SK-N-SH (cell line): ENCODE data around the gene CRYBA2. TPM values are rescaled to one million over a fixed set of nuclear protein-coding genes. Genes with fewer than 3 reads are reported as not detected.
A peak's percentile ranks its signal among the peaks of the same experiment; 100 is the strongest.

Source experiments
- CTCF ChIA-PET: fragments of 300-600, 350-600 bp; formaldehyde crosslinking; extraction: SDS; loops from one replicate; lab custom pipeline; 2021; lab: Yijun Ruan, JAX
- POLR2A ChIA-PET: fragments of 350-600 bp; sonication (Branson Sonifier 250); formaldehyde crosslinking; extraction: SDS; loops from one replicate; lab custom pipeline; 2020; ENCODE audit warnings: antibody characterized with exemption, inconsistent platforms; lab: Yijun Ruan, JAX
- DNase-seq: peaks from one replicate; pipeline ENCODE4 v3.0.0; 2012
- H2AFZ ChIP-seq: fragments of 200-600 bp; sonication (generic); 2 replicates; pipeline ENCODE4 v1.8.1; 2016; ENCODE audit warnings: antibody characterized with exemption, mild to moderate bottlenecking, low read depth
- H3F3A ChIP-seq: fragments of 200-600 bp; sonication (generic); replicated peaks from 2 replicates; pipeline ENCODE3; 2016; ENCODE audit warnings: antibody characterized with exemption, mild to moderate bottlenecking; ENCODE audit not compliant: insufficient read depth
- H3K27ac ChIP-seq, 2 experiments: fragments of 200-500 bp in 1 of 2; fragments of 200-600 bp in 1 of 2; sonication (Bioruptor generic) in 1 of 2; sonication (generic), shearing (Covaris generic) in 1 of 2; 2 replicates each; pipeline versions ENCODE4 v1.5.1 to v1.6.1; 2014 to 2016; ENCODE audit warnings: low read depth in 2 of 2, inconsistent platforms in 1 of 2, low read length in 1 of 2, mild to moderate bottlenecking in 1 of 2, mixed read lengths in 1 of 2
- H3K27me3 ChIP-seq: fragments of 200-600 bp; sonication (generic), shearing (Covaris generic); 2 replicates; pipeline ENCODE4 v1.6.1; 2016; ENCODE audit warnings: mixed run types; ENCODE audit not compliant: insufficient read depth
- H3K36me3 ChIP-seq, 2 experiments: fragments of 200-500 bp in 1 of 2; fragments of 200-600 bp in 1 of 2; sonication (Bioruptor generic) in 1 of 2; sonication (generic) in 1 of 2; replicated peaks in 1 of 2; 2 replicates each; pipeline versions ENCODE3 to v1.5.1; 2014 to 2016; ENCODE audit warnings: low read length in 1 of 2, mild to moderate bottlenecking in 1 of 2; ENCODE audit not compliant: insufficient read depth in 2 of 2, control insufficient read depth in 1 of 2
- H3K4me1 ChIP-seq, 2 experiments: fragments of 200-500 bp in 1 of 2; fragments of 200-600 bp in 1 of 2; sonication (Bioruptor generic) in 1 of 2; sonication (generic), shearing (Covaris generic) in 1 of 2; 2 replicates each; pipeline versions ENCODE4 v1.5.1 to v1.6.1; 2014 to 2016; ENCODE audit warnings: low read depth in 1 of 2, low read length in 1 of 2, mixed run types in 1 of 2; ENCODE audit not compliant: insufficient read depth in 2 of 2, control insufficient read depth in 1 of 2
- H3K4me2 ChIP-seq: fragments of 200-600 bp; sonication (generic), shearing (Covaris generic); 2 replicates; pipeline ENCODE4 v1.6.1; 2017; ENCODE audit warnings: mixed run types
- H3K4me3 ChIP-seq, 2 experiments: fragments of 200-500 bp in 1 of 2; fragments of 200-600 bp in 1 of 2; sonication (Bioruptor generic) in 1 of 2; sonication (generic), shearing (Covaris generic) in 1 of 2; 2 replicates each; pipeline versions ENCODE4 v1.5.1 to v1.8.1; 2014 to 2016; ENCODE audit warnings: low read depth in 2 of 2, inconsistent platforms in 1 of 2, low read length in 1 of 2, mild to moderate bottlenecking in 1 of 2, mixed read lengths in 1 of 2, moderate library complexity in 1 of 2
- H3K79me2 ChIP-seq: fragments of 200-600 bp; sonication (generic); 2 replicates; pipeline ENCODE4 v1.8.1; 2017; ENCODE audit warnings: mild to moderate bottlenecking; ENCODE audit not compliant: insufficient read depth
- H3K9ac ChIP-seq: fragments of 200-600 bp; sonication (generic); 2 replicates; pipeline ENCODE4 v1.6.1; 2017; ENCODE audit warnings: mixed run types
- H3K9me2 ChIP-seq: fragments of 200-600 bp; sonication (generic); 2 replicates; pipeline ENCODE4 v1.6.1; 2017; ENCODE audit warnings: mixed run types
- H3K9me3 ChIP-seq: fragments of 200-600 bp; sonication (generic); 2 replicates; pipeline ENCODE4 v1.6.1; 2017; ENCODE audit warnings: mixed run types, mild to moderate bottlenecking, moderate library complexity
- H4K20me1 ChIP-seq: fragments of 200-600 bp; sonication (generic); 2 replicates; pipeline ENCODE4 v1.6.1; 2017; ENCODE audit warnings: mild to moderate bottlenecking, mixed run types; ENCODE audit not compliant: insufficient read depth
- CHD2 ChIP-seq: fragments of 150-350 bp; IDR thresholded peaks from 2 replicates; pipeline ENCODE4 v1.6.1; 2018; ENCODE audit warnings: low read length; ENCODE audit not compliant: partially characterized antibody
- EP300 ChIP-seq, 2 experiments: IDR thresholded peaks; 2 replicates each; pipeline versions ENCODE4 v1.4.0 to v1.6.1; 2012; ENCODE audit warnings: borderline replicate concordance in 1 of 2, low read depth in 1 of 2, low read length in 1 of 2
- GATA2 ChIP-seq: sonication (generic); formaldehyde crosslinking; IDR thresholded peaks from 2 replicates; pipeline ENCODE4 v1.5.0; 2020; ENCODE audit warnings: mild to moderate bottlenecking, missing genetic modification reagents
- IRF3 ChIP-seq: fragments of 150-350 bp; IDR thresholded peaks from 2 replicates; pipeline ENCODE4 v1.6.1; 2016; ENCODE audit warnings: mild to moderate bottlenecking, low read depth, low read length
- NFIC ChIP-seq: IDR thresholded peaks from 2 replicates; pipeline ENCODE4 v1.4.0; 2012; ENCODE audit warnings: borderline replicate concordance
- RXRA ChIP-seq: IDR thresholded peaks from 2 replicates; pipeline ENCODE4 v1.4.0; 2012; ENCODE audit warnings: low read depth, mild to moderate bottlenecking, borderline replicate concordance
- WGBS: methylation state at CpG from one replicate; pipeline ENCODE4 v1.1.6; 2017; ENCODE audit warnings: low lambda C conversion rate; 5-methylcytosine and 5-hydroxymethylcytosine counted together
- polyA plus RNA-seq, 3 experiments: library from polyadenylated mRNA; depleted of rRNA; stranded (reverse); fragments of >200 nt; gene quantifications; 2 replicates each; pipeline ENCODE4 v1.2.3, GENCODE V29; 2012
- TF ChIP-seq, protein P1 (sequence below): IDR thresholded peaks from 2 replicates; pipeline ENCODE4 v1.4.0; 2012; ENCODE audit warnings: low read depth, borderline replicate concordance

The CRYBA2 gene
- polyA plus RNA-seq, 1 of the 3 experiments (the other 2 are of a cell fraction) = not detected

DNA sequence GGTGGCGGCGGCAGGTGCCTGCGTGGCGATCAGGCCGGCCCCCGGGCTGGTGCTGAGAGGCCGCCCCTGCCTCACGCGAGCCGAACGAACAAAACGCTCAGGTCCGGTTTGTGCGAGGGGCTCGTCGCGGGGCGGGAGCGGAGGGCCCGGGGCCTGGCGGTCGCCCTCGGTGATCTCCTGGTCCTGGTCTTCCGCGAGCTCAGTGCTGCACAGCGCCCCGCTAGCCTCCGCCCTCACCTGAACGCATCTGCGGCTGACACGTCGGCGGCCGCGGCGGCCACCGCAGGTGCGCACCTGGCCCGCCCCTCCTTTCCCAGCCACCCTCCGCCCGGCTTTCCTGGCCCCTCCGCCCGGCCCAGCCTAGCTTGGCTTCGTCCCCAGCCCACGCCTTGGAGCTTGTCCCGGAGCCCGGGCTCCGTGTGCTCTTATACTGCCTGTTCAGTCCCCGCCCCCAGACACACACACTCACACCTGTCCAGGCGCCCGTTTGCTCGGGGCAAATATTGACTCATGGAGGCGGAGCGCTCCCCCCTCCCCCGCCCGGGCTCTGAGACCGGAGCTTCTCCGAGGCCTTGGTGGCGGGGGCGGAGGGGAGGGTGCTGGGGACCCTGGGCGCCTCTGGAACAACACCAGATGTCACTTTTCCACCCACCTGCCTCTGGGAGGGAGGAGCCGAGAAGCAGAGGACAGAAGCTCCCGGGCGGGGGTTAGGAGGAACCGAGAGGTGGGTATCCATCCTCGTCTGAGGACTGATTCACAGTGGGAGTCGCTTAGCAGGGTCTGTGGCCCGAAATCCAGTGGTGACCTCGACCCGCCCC, 8.6 kb upstream of the CRYBA2 start:
- Histone ChIP-seq H3F3A (no peaks in the 10 kb centered on the region), H3K9ac (no peak overlapping the region), H3K27ac (peak overlapping the region in 1 of 2 experiments; percentile 99; a peak in 2 of 4 replicates), H3K4me2 (no peak overlapping the region), H3K9me3 (no peaks in the 10 kb centered on the region), H3K27me3 (peaks cover 18% of the 10 kb centered on the region; the same call in 1 of the 2 replicates), H3K9me2 (no peaks in the 10 kb centered on the region), H3K4me3 (peak overlapping the region in 1 of 2 experiments; percentile 51; a peak in 1 of 4 replicates), H3K4me1 (peaks cover 0 to 68% of the 10 kb centered on the region in 2 experiments; a peak in 2 of 4 replicates), H3K79me2 (no peaks in the 10 kb centered on the region), H4K20me1 (no peaks in the 10 kb centered on the region), H3K36me3 (no peaks in the 10 kb centered on the region), H2AFZ (no peak overlapping the region)
- TF ChIP-seq EP300 (IDR thresholded peaks at IDR 0.05; ENCODE audit: borderline replicate concordance in 1 of 2, low read depth in 1 of 2, low read length in 1 of 2) (0 out of 4 replicates have a peak, but pooled peaks of 1 of the 2 experiments have one; percentile 3), GATA2 (0 out of 2 replicates have a peak, but pooled peaks have one; percentile 11), CHD2 (no peak)
- 83% methylated on average over 46 of the region's 70 CpGs for WGBS
- ChIA-PET POLR2A (interaction anchor here (0.7 to 2.4 kb wide), 8 partner anchors 9 to 103 kb away, joined by 3 to 9 read pairs (median 4); partner anchors contain the start of genes CRYBA2 and FEV), CTCF (interaction anchor here (0.5 to 12.8 kb wide), 53 partner anchors 8 to 507 kb away, joined by 3 to 258 read pairs (median 5); partner anchors contain the start of genes CFAP65, CRYBA2, FEV and WNT10A)
- DNase-seq = peak; percentile 50

DNA sequence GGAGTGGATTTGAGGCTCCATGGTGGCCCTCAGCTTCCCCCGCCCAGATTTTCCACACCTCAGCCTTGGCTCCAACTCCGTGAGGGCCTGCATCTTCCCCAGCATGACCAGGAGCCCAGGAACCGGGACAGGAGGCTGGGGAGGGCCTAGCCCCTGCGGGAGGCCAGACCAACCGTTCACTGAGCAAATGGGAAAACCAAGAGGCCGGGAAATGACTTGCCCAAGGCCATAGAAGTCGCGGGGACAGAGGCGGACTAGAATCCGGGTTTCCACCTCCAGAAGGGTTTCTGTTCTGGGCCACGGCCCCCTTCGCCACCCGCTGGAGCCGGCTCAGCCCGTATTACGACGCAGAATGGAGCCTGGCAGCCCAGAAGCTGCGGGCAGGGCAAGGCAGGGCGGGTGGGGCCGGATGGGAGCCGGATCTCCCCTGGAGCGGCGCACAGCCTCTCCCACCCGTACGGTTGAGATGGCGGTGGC, 7.9 kb upstream of the CRYBA2 start:
- Histone ChIP-seq H3K27me3 (peaks cover 18% of the 10 kb centered on the region; the same call in 1 of the 2 replicates), H2AFZ (no peak overlapping the region), H3K9ac (no peak overlapping the region), H3K4me1 (peaks cover 0 to 74% of the 10 kb centered on the region in 2 experiments; a peak in 2 of 4 replicates), H3K4me3 (no peak overlapping the region), H3K9me3 (no peaks in the 10 kb centered on the region), H3K79me2 (no peaks in the 10 kb centered on the region), H3K27ac (peak overlapping the region in 1 of 2 experiments; percentile 99; a peak in 2 of 4 replicates), H3K9me2 (no peaks in the 10 kb centered on the region), H4K20me1 (no peaks in the 10 kb centered on the region), H3F3A (no peaks in the 10 kb centered on the region), H3K4me2 (no peak overlapping the region), H3K36me3 (no peaks in the 10 kb centered on the region)
- WGBS = 82% methylated on average over 14 of the region's 26 CpGs
- ChIA-PET CTCF (interaction anchor here (0.5 to 12.8 kb wide), 15 partner anchors 7 to 130 kb away, joined by 3 to 258 read pairs (median 14); partner anchors contain the start of genes CRYBA2 and FEV), POLR2A (interaction anchor here (0.7 to 2.4 kb wide), 5 partner anchors 17 to 103 kb away, joined by 3 to 9 read pairs (median 4); partner anchors contain the start of gene FEV)
- TF ChIP-seq RXRA (no peak), NFIC (no peak)
- no peak for DNase-seq

DNA sequence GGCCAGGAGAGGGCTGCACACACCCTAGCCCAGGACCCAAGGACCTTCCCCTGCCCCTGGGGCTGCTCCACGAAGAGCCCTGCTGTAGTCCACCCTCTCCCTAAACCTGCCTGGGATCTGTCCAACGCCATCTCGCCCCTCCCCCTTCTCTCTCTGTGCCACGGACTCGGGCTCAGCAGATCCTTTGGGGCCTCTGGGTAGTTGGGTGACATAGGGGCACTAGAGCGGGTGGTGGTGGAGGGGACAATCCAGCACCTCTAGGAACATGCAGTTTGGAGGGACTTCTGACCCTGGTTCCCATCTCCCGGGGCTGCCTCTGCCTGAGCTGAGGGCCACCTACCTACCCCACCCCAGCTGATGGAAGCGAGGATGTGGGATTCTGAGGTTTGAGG, 7.3 kb upstream of the CRYBA2 start:
- Histone ChIP-seq H4K20me1 (no peaks in the 10 kb centered on the region), H3K4me2 (no peak overlapping the region), H3K4me1 (peaks cover 0 to 77% of the 10 kb centered on the region in 2 experiments; a peak in 2 of 4 replicates), H3K9me3 (no peaks in the 10 kb centered on the region), H3K4me3 (no peak overlapping the region), H3K27ac (peak overlapping the region in 1 of 2 experiments; percentile 99; a peak in 2 of 4 replicates), H3K9ac (no peak overlapping the region), H3K27me3 (peaks cover 18% of the 10 kb centered on the region; the same call in 1 of the 2 replicates), H3K79me2 (no peaks in the 10 kb centered on the region), H3F3A (no peaks in the 10 kb centered on the region), H2AFZ (no peak overlapping the region), H3K36me3 (no peaks in the 10 kb centered on the region), H3K9me2 (no peaks in the 10 kb centered on the region)
- CTCF ChIA-PET = interaction anchor here (0.9 to 12.8 kb wide), 3 partner anchors 16 to 124 kb away, joined by 3 to 258 read pairs (median 14); no protein-coding TSS in a partner anchor
- no peak for TF ChIP-seq IRF3
- TF ChIP-seq, protein P1, sequence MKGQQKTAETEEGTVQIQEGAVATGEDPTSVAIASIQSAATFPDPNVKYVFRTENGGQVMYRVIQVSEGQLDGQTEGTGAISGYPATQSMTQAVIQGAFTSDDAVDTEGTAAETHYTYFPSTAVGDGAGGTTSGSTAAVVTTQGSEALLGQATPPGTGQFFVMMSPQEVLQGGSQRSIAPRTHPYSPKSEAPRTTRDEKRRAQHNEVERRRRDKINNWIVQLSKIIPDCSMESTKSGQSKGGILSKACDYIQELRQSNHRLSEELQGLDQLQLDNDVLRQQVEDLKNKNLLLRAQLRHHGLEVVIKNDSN = no peak
- 50% methylated on average over 6 of the region's 8 CpGs for WGBS
- POLR2A ChIA-PET = no interaction called here
- peak; percentile 60 for DNase-seq
